B cell (primary cell): Measurements from ENCODE around the gene PRTFDC1. TPM values are rescaled to one million over a fixed set of nuclear protein-coding genes. Genes with fewer than 3 reads are reported as not detected.
"Not testable (repeated sequence)": the region's sequence is repeated elsewhere in the genome, so short reads cannot be mapped to it uniquely, and the experiment has no call there.

Experiments
- ATAC-seq: fragments of 200-7000 bp; cut with Tn5 transposase; one replicate; pipeline ENCODE4 v1.10.0; 2021; ENCODE audit warnings: low read depth, mild to moderate bottlenecking, moderate number of reproducible peaks, moderate library complexity
- CTCF ChIA-PET: fragments of 350-600 bp; sonication (Branson Sonifier 250); formaldehyde crosslinking; loops from one replicate; lab custom pipeline; 2021; ENCODE audit warnings: antibody characterized with exemption, inconsistent platforms; lab: Charles Lee
- POLR2A ChIA-PET: fragments of 350-600 bp; sonication (Branson Sonifier 250); formaldehyde crosslinking; loops from one replicate; lab custom pipeline; 2021; ENCODE audit warnings: antibody characterized with exemption; lab: Charles Lee
- DNase-seq: peaks from one replicate; pipeline ENCODE4 v3.0.0; 2013
- H2AFZ ChIP-seq: 2 replicates; pipeline ENCODE4 v1.6.1; 2012; ENCODE audit warnings: mild to moderate bottlenecking, low read depth, low read length; ENCODE audit not compliant: insufficient read depth, poor library complexity, severe bottlenecking
- H3K27ac ChIP-seq, 2 donors: 1 replicate in 1 of 2; 2 replicates in 1 of 2; pipeline ENCODE4 v1.5.1; 2012 to 2013; ENCODE audit warnings: low read length in 2 of 2, mild to moderate bottlenecking in 2 of 2, moderate library complexity in 1 of 2
- H3K27me3 ChIP-seq, 4 experiments: fragments of 200-600 bp in 1 of 4; sonication (generic) in 1 of 4; replicated peaks in 1 of 4; 1 replicate in 2 of 4; 2 replicates in 2 of 4; pipeline versions ENCODE4 v1.6.1 to v1.7.0; 2013 to 2016; ENCODE audit warnings: low read length in 3 of 4, mild to moderate bottlenecking in 2 of 4, mixed read lengths in 1 of 4, moderate library complexity in 1 of 4; ENCODE audit not compliant: insufficient read depth in 4 of 4, control insufficient read depth in 3 of 4; ENCODE audit errors: control extremely low read depth in 1 of 4
- H3K36me3 ChIP-seq, 2 experiments: replicated peaks in 1 of 2; 1 replicate in 1 of 2; 2 replicates in 1 of 2; pipeline versions ENCODE4 v1.6.1 to v1.7.1; 2013; ENCODE audit warnings: low read length in 1 of 2; ENCODE audit not compliant: insufficient read depth in 2 of 2, control insufficient read depth in 1 of 2; ENCODE audit errors: control extremely low read depth in 1 of 2, extremely low read depth in 1 of 2
- H3K4me1 ChIP-seq, 2 donors: fragments of 200-600 bp in 1 of 2; sonication (generic) in 1 of 2; 1 replicate in 1 of 2; 2 replicates in 1 of 2; pipeline versions ENCODE4 v1.5.1 to v1.6.1; 2013 to 2017; ENCODE audit warnings: low read length in 2 of 2; ENCODE audit not compliant: control insufficient read depth in 2 of 2, insufficient read depth in 2 of 2
- H3K4me2 ChIP-seq: replicated peaks from 2 replicates; pipeline ENCODE3; 2012; ENCODE audit warnings: mild to moderate bottlenecking, low read depth, low read length; ENCODE audit not compliant: poor library complexity, severe bottlenecking
- H3K4me3 ChIP-seq, 5 experiments: fragments of 200-600 bp in 1 of 5; sonication (generic) in 1 of 5; 1 replicate in 3 of 5; 2 replicates in 2 of 5; pipeline versions ENCODE4 v1.5.1 to v1.7.0; 2011 to 2016; ENCODE audit warnings: low read length in 4 of 5, mild to moderate bottlenecking in 4 of 5, low read depth in 2 of 5, control low read depth in 1 of 5, moderate library complexity in 1 of 5; ENCODE audit not compliant: insufficient read depth in 1 of 5; ENCODE audit errors: control extremely low read depth in 1 of 5, extremely low read depth in 1 of 5
- H3K79me2 ChIP-seq: fragments of 200-600 bp; sonication (generic); one replicate; pipeline ENCODE4 v1.6.0; 2016; ENCODE audit warnings: low read length; ENCODE audit not compliant: control insufficient read depth, insufficient read depth
- H3K9ac ChIP-seq: fragments of 200-600 bp; sonication (generic); 2 replicates; pipeline ENCODE4 v1.6.1; 2017; ENCODE audit warnings: mild to moderate bottlenecking, low read length, moderate library complexity
- H3K9me3 ChIP-seq, 3 donors: one replicate each; pipeline versions ENCODE4 v1.6.1 to v1.7.1; 2013; ENCODE audit warnings: low read length in 2 of 3; ENCODE audit not compliant: control insufficient read depth in 2 of 3, insufficient read depth in 1 of 3; ENCODE audit errors: control extremely low read depth in 1 of 3
- H4K20me1 ChIP-seq: 2 replicates; pipeline ENCODE4 v1.6.0; 2012; ENCODE audit warnings: mild to moderate bottlenecking, low read length; ENCODE audit not compliant: insufficient read depth, control insufficient read depth, poor library complexity, severe bottlenecking
- H3K27ac Mint-ChIP-seq: one replicate; pipeline ENCODE4 v1.8.0; 2021; ENCODE audit warnings: mixed read lengths
- H3K27me3 Mint-ChIP-seq: one replicate; pipeline ENCODE4 v1.8.0; 2021; ENCODE audit warnings: mixed read lengths
- H3K4me1 Mint-ChIP-seq: one replicate; pipeline ENCODE4 v1.8.0; 2021; ENCODE audit warnings: mixed read lengths
- H3K4me3 Mint-ChIP-seq: one replicate; pipeline ENCODE4 v1.8.0; 2021; ENCODE audit warnings: mixed read lengths
- H3K9me3 Mint-ChIP-seq: one replicate; pipeline ENCODE4 v1.8.0; 2022; ENCODE audit warnings: mixed read lengths; ENCODE audit not compliant: insufficient read depth
- CTCF ChIP-seq: fragments of 200-600 bp; IDR thresholded peaks from one replicate; pipeline ENCODE4 v1.8.0; 2022; ENCODE audit warnings: antibody characterized with exemption, mild to moderate bottlenecking
- EZH2 ChIP-seq: IDR thresholded peaks from 2 replicates; pipeline ENCODE4 v1.6.1; 2012; ENCODE audit warnings: borderline replicate concordance, low read depth, mild to moderate bottlenecking, moderate library complexity, low read length; ENCODE audit not compliant: insufficient read depth, poor library complexity, severe bottlenecking
- WGBS: methylation state at CpG from one replicate; pipeline ENCODE4 v1.1.5; 2013; ENCODE audit warnings: missing lambda C conversion rate; ENCODE audit not compliant: insufficient coverage; 5-methylcytosine and 5-hydroxymethylcytosine counted together
- intact Hi-C: fragments of 100-400 bp; cut with micrococcal nuclease; formaldehyde crosslinking; loops from one replicate; pipeline ENCODE4 v1.10.0; 2022
- polyA plus RNA-seq: library from polyadenylated mRNA; depleted of rRNA; stranded (reverse); fragments of >200 nt; gene quantifications from 2 replicates; pipeline ENCODE4 v1.2.3, GENCODE V29; 2012
- total RNA-seq, 2 donors: library from RNA; stranded (reverse); fragments of 120-200 nt in 1 of 2; gene quantifications; 1 replicate in 1 of 2; 2 replicates in 1 of 2; pipeline versions ENCODE4 v1.2.3 to v1.2.4, GENCODE V29; 2013 to 2022

PRTFDC1 gene
- total and polyA plus RNA-seq, 2 donors (not counting 1 experiment from before 2014, with no cell fraction given), result 0.63 TPM; not detected in 1

- DNase-seq, result no peak
- H3K4me1 Mint-ChIP-seq, result peaks cover 3% of the 10 kb centered on the region
- Histone ChIP-seq H3K9ac (no peak overlapping the region), H3K27ac (no peak overlapping the region), H3K4me1 (peaks cover 0 to 3% of the 10 kb centered on the region in 2 donors), H3K79me2 (no peaks in the 10 kb centered on the region), H3K27me3 (no peaks in the 10 kb centered on the region), H3K36me3 (no peaks in the 10 kb centered on the region), H2AFZ (no peak overlapping the region), H3K4me3 (no peak overlapping the region), H3K4me2 (no peak overlapping the region), H4K20me1 (no peaks in the 10 kb centered on the region), H3K9me3 (no peaks in the 10 kb centered on the region)
- CTCF ChIA-PET, result interaction anchor here (1.2 kb wide), 1 partner anchor 9 kb away, joined by 3 read pairs; no protein-coding TSS in a partner anchor
- H3K4me3 Mint-ChIP-seq, result no peak overlapping the region
- intact Hi-C loops, result no loop called here
- peaks cover 9% of the 10 kb centered on the region for H3K27me3 Mint-ChIP-seq
- H3K9me3 Mint-ChIP-seq, result no peaks in the 10 kb centered on the region
- POLR2A ChIA-PET, result no interaction called here
- no peak for ATAC-seq
- no peak overlapping the region for H3K27ac Mint-ChIP-seq
- no peak for TF ChIP-seq CTCF
- no peak for TF ChIP-seq EZH2
These were observed 19.0 kb upstream of the PRTFDC1 start for GRCh38 chr10:24971374-24971773.

DNA sequence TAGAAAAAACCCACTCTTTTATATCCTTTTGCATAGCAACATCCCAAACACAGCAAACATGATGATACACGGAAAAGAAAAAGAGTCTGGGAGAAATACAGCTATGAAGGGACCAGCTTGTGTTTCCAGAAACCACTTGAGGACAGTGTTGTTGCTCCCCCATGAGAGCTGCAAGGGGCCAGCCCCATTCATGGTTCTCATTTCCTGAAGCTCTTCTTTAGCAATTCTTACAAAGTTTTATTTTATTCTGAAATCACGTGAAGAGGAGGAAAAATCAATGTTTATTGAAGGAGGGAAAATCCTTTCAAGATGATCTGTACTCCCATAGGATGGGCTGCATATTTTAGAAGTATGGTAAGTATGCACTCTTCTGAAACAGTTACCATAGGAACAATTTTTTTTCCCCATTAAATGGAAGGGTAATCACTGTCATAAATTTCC, 17.5 kb upstream of the PRTFDC1 start:
- Histone ChIP-seq H3K27me3 (no peaks in the 10 kb centered on the region), H2AFZ (no peak overlapping the region), H3K4me2 (no peak overlapping the region), H3K27ac (no peak overlapping the region), H4K20me1 (no peaks in the 10 kb centered on the region), H3K4me3 (no peak overlapping the region), H3K9ac (no peak overlapping the region), H3K79me2 (no peaks in the 10 kb centered on the region), H3K36me3 (no peaks in the 10 kb centered on the region), H3K9me3 (no peaks in the 10 kb centered on the region), H3K4me1 (peaks cover 0 to 3% of the 10 kb centered on the region in 2 donors)
- ATAC-seq (no peak), DNase-seq (no peak)
- POLR2A ChIA-PET, result interaction anchor here (0.5 kb wide), 1 partner anchor 21 kb away, joined by 4 read pairs; no protein-coding TSS in a partner anchor
- no peak overlapping the region for H3K4me3 Mint-ChIP-seq
- H3K27me3 Mint-ChIP-seq, result no peaks in the 10 kb centered on the region
- H3K4me1 Mint-ChIP-seq, result peaks cover 3% of the 10 kb centered on the region
- TF ChIP-seq EZH2 (no peak), CTCF (no peak)
- CTCF ChIA-PET, result no interaction called here
- no peaks in the 10 kb centered on the region for H3K9me3 Mint-ChIP-seq
- intact Hi-C loops, result no loop called here
- H3K27ac Mint-ChIP-seq, result no peak overlapping the region
- WGBS, result no CpG with 5 or more reads among the region's 2 CpGs

DNA sequence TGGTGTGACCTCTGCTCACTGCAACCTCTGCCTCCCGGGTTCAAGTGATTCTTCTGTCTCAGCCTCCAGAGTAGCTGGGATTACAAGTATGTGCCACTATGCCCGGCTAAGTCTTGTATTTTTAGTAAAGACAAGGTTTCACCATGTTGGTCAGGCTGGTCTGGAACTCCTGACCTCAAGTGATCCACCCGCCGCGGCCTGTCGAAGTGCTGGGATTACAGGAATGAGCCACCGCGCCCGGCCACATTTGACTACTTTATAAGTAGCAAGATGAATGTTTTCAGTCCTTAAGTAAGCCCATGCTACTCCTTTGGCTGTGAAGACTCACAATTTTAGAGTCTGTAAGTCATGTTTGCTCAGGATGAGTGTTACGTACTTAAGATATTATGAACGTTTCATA, 16.5 kb upstream of the PRTFDC1 start:
- H3K27ac ChIP-seq, intact Hi-C loops, H3K27me3 ChIP-seq, H3K4me1 ChIP-seq, H3K9me3 ChIP-seq, H3K79me2 ChIP-seq, H3K36me3 ChIP-seq, H3K4me1 Mint-ChIP-seq, DNase-seq, H4K20me1 ChIP-seq, H2AFZ ChIP-seq, H3K4me2 ChIP-seq, POLR2A ChIA-PET, H3K27ac Mint-ChIP-seq, CTCF ChIA-PET, H3K4me3 Mint-ChIP-seq, H3K9ac ChIP-seq, H3K4me3 ChIP-seq, H3K9me3 Mint-ChIP-seq, ATAC-seq, H3K27me3 Mint-ChIP-seq: not testable (repeated sequence)
- WGBS, result 96% methylated on average over 8 of the region's 11 CpGs
